ENCODE data around the gene TMEM144. TPM values are rescaled to one million over a fixed set of nuclear protein-coding genes. Genes with fewer than 3 reads are reported as not detected.

TMEM144 gene
- polyA plus RNA-seq, 1 donor from 2014 or later = 2.8 TPM

- Histone ChIP-seq H3K9me3 (ENCODE audit: low read length) (no peaks in the 10 kb centered on the region), H3K9me2 (ENCODE audit: insufficient read depth, low read length) (no peaks in the 10 kb centered on the region), H2AFZ (ENCODE audit: low read depth, low read length) (no peak overlapping the region), H4K20me1 (ENCODE audit: insufficient read depth) (no peaks in the 10 kb centered on the region), H3F3A (ENCODE audit: insufficient read depth, low read length, poor library complexity, severe bottlenecking) (no peaks in the 10 kb centered on the region), H3K27ac (ENCODE audit: low read length) (no peak overlapping the region), H3K9ac (ENCODE audit: low read length) (no peak overlapping the region), H3K79me2 (replicated peaks; ENCODE audit: insufficient read depth, low read length) (no peaks in the 10 kb centered on the region), H3K36me3 (ENCODE audit: insufficient read depth, low read length) (no peaks in the 10 kb centered on the region), H3K4me2 (ENCODE audit: low read length) (no peak overlapping the region), H3K27me3 (ENCODE audit: insufficient read depth, low read depth, low read length) (no peaks in the 10 kb centered on the region), H3K4me3 (ENCODE audit: low read length) (no peak overlapping the region)
- TF ChIP-seq TAF1 (IDR thresholded peaks at IDR 0.05; ENCODE audit: low read depth) (no peak), REST (IDR thresholded peaks at IDR 0.05; ENCODE audit: borderline replicate concordance) (no peak), SMC3 (conservative IDR thresholded peaks at IDR 0.05; ENCODE audit: poor library complexity) (no peak), EZH2 (IDR thresholded peaks at IDR 0.05; ENCODE audit: borderline replicate concordance, insufficient read depth, low read length, poor library complexity, severe bottlenecking) (no peak)
Observed at GRCh38 chr4:158169506-158169905, 40.8 kb upstream of the TMEM144 start.

- H2AFZ ChIP-seq (ENCODE audit: low read depth, low read length) = no peak overlapping the region
- no peak overlapping the region for H3K4me3 ChIP-seq (ENCODE audit: low read length)
- H3K4me2 ChIP-seq (ENCODE audit: low read length) = no peak overlapping the region
Observed at GRCh38 chr4:158169931-158170690, 40.2 kb upstream of the TMEM144 start.

More at GRCh38 chr4:158169931-158170690, 40.2 kb upstream of the TMEM144 start:
- H3K27me3 ChIP-seq (ENCODE audit: insufficient read depth, low read depth, low read length) = no peaks in the 10 kb centered on the region
- H3F3A ChIP-seq (ENCODE audit: insufficient read depth, low read length, poor library complexity, severe bottlenecking) = no peaks in the 10 kb centered on the region
- no peaks in the 10 kb centered on the region for H4K20me1 ChIP-seq (ENCODE audit: insufficient read depth)
- no peaks in the 10 kb centered on the region for H3K36me3 ChIP-seq (ENCODE audit: insufficient read depth, low read length)
- no peak overlapping the region for H3K27ac ChIP-seq (ENCODE audit: low read length)
- H3K9ac ChIP-seq (ENCODE audit: low read length) = no peak overlapping the region
- no peaks in the 10 kb centered on the region for H3K9me3 ChIP-seq (ENCODE audit: low read length)
- TF ChIP-seq EZH2 (IDR thresholded peaks at IDR 0.05; ENCODE audit: borderline replicate concordance, insufficient read depth, low read length, poor library complexity, severe bottlenecking) (no peak), SMC3 (conservative IDR thresholded peaks at IDR 0.05; ENCODE audit: poor library complexity) (no peak), EP300 (conservative IDR thresholded peaks at IDR 0.05; ENCODE audit: poor library complexity, severe bottlenecking) (no peak), RAD21 (conservative IDR thresholded peaks at IDR 0.05) (no peak), MXI1 (conservative IDR thresholded peaks at IDR 0.05; ENCODE audit: poor library complexity, severe bottlenecking) (no peak), TAF1 (IDR thresholded peaks at IDR 0.05; ENCODE audit: low read depth) (no peak), POLR2AphosphoS5 (IDR thresholded peaks at IDR 0.05) (no peak), REST (IDR thresholded peaks at IDR 0.05; ENCODE audit: borderline replicate concordance) (no peak)
- TF ChIP-seq, protein P1, sequence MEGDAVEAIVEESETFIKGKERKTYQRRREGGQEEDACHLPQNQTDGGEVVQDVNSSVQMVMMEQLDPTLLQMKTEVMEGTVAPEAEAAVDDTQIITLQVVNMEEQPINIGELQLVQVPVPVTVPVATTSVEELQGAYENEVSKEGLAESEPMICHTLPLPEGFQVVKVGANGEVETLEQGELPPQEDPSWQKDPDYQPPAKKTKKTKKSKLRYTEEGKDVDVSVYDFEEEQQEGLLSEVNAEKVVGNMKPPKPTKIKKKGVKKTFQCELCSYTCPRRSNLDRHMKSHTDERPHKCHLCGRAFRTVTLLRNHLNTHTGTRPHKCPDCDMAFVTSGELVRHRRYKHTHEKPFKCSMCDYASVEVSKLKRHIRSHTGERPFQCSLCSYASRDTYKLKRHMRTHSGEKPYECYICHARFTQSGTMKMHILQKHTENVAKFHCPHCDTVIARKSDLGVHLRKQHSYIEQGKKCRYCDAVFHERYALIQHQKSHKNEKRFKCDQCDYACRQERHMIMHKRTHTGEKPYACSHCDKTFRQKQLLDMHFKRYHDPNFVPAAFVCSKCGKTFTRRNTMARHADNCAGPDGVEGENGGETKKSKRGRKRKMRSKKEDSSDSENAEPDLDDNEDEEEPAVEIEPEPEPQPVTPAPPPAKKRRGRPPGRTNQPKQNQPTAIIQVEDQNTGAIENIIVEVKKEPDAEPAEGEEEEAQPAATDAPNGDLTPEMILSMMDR (IDR thresholded peaks at IDR 0.05; ENCODE audit: poor library complexity, severe bottlenecking) = no peak
- no peaks in the 10 kb centered on the region for H3K9me2 ChIP-seq (ENCODE audit: insufficient read depth, low read length)
- H3K79me2 ChIP-seq (replicated peaks; ENCODE audit: insufficient read depth, low read length) = no peaks in the 10 kb centered on the region
